ENCODE measurements around the gene FBXO46. TPM values are rescaled to one million over a fixed set of nuclear protein-coding genes. Genes with fewer than 3 reads are reported as not detected.

FBXO46 gene
- total and polyA plus RNA-seq, 2 of the 13 experiments (the other 11 are each of a cell fraction or from before 2014, with no cell fraction given): 6.2 to 6.4 TPM

DNA sequence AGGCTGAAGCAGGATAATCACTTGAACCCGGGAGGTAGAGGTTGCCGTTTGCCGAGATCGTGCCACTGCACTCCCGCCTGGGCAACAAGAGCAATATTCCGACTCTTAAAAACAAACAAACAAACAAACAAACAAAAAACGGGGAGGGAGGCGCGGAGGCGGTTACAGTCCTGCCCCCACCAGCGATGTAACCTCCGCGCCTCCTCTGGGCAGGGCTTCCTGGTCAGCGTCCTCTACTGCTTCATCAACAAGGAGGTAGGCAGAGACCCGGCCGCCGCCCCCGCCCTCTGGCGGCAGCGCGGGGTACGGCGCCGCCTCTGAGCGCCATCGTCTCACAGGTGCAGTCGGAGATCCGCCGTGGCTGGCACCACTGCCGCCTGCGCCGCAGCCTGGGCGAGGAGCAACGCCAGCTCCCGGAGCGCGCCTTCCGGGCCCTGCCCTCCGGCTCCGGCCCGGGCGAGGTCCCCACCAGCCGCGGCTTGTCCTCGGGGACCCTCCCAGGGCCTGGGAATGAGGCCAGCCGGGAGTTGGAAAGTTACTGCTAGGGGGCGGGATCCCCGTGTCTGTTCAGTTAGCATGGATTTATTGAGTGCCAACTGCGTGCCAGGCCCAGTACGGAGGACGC lies 49.2 kb downstream of the FBXO46 start (continued):
- no peak for TF ChIP-seq ZNF432 (CRISPR knock-in tag; IDR thresholded peaks at IDR 0.05; ENCODE audit: borderline replicate concordance)
- 0 out of 2 replicates have a peak, but pooled peaks have one; percentile 18 for TF ChIP-seq ZNF225 (CRISPR knock-in tag; IDR thresholded peaks at IDR 0.05)
- no peak for TF ChIP-seq ASH2L (IDR thresholded peaks at IDR 0.05; ENCODE audit: insufficient read length, low read depth, low read length)
- no peak for TF ChIP-seq PCBP1 (IDR thresholded peaks at IDR 0.05; ENCODE audit: borderline replicate concordance, low read depth, low read length)
- TF ChIP-seq ARHGAP35 (CRISPR knock-in tag; IDR thresholded peaks at IDR 0.05; ENCODE audit: borderline replicate concordance): 0 out of 2 replicates have a peak, but pooled peaks have one; percentile 34
- TF ChIP-seq ZNF766 (CRISPR knock-in tag; IDR thresholded peaks at IDR 0.05; ENCODE audit: borderline replicate concordance): no peak
- TF ChIP-seq ZNF33A (CRISPR knock-in tag; IDR thresholded peaks at IDR 0.05; ENCODE audit: borderline replicate concordance): no peak
- TF ChIP-seq, protein P1, sequence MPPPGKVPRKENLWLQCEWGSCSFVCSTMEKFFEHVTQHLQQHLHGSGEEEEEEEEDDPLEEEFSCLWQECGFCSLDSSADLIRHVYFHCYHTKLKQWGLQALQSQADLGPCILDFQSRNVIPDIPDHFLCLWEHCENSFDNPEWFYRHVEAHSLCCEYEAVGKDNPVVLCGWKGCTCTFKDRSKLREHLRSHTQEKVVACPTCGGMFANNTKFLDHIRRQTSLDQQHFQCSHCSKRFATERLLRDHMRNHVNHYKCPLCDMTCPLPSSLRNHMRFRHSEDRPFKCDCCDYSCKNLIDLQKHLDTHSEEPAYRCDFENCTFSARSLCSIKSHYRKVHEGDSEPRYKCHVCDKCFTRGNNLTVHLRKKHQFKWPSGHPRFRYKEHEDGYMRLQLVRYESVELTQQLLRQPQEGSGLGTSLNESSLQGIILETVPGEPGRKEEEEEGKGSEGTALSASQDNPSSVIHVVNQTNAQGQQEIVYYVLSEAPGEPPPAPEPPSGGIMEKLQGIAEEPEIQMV (CRISPR knock-in tag; IDR thresholded peaks at IDR 0.05; ENCODE audit: low read depth): no peak
- no peak for TF ChIP-seq ZBTB40 (IDR thresholded peaks at IDR 0.05)
- 0 out of 2 replicates have a peak, but pooled peaks have one; percentile 53 for TF ChIP-seq ZBTB40 (CRISPR knock-in tag; IDR thresholded peaks at IDR 0.05)
- no peak for TF ChIP-seq RFX3 (CRISPR knock-in tag; IDR thresholded peaks at IDR 0.05)
- TF ChIP-seq ZNF230 (CRISPR knock-in tag; IDR thresholded peaks at IDR 0.05): no peak
- TF ChIP-seq, protein P2, sequence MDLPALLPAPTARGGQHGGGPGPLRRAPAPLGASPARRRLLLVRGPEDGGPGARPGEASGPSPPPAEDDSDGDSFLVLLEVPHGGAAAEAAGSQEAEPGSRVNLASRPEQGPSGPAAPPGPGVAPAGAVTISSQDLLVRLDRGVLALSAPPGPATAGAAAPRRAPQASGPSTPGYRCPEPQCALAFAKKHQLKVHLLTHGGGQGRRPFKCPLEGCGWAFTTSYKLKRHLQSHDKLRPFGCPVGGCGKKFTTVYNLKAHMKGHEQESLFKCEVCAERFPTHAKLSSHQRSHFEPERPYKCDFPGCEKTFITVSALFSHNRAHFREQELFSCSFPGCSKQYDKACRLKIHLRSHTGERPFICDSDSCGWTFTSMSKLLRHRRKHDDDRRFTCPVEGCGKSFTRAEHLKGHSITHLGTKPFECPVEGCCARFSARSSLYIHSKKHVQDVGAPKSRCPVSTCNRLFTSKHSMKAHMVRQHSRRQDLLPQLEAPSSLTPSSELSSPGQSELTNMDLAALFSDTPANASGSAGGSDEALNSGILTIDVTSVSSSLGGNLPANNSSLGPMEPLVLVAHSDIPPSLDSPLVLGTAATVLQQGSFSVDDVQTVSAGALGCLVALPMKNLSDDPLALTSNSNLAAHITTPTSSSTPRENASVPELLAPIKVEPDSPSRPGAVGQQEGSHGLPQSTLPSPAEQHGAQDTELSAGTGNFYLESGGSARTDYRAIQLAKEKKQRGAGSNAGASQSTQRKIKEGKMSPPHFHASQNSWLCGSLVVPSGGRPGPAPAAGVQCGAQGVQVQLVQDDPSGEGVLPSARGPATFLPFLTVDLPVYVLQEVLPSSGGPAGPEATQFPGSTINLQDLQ (CRISPR knock-in tag; IDR thresholded peaks at IDR 0.05): no peak
- TF ChIP-seq ZNF17 (CRISPR knock-in tag; IDR thresholded peaks at IDR 0.05): no peak
- TF ChIP-seq LCORL (IDR thresholded peaks at IDR 0.05): no peak
- peak; percentile 55 for TF ChIP-seq LCORL (CRISPR knock-in tag; IDR thresholded peaks at IDR 0.05)
